ENCODE results near the gene POMC.

POMC gene

GRCh38 chr2:25197336-25198208 is 29.2 kb upstream of the POMC start:
- H3K27ac ChIP-seq (ENCODE audit: low read depth, low read length) = no peak overlapping the region
- H3K36me3 ChIP-seq (ENCODE audit: control insufficient read depth, low read length) = no peaks in the 10 kb centered on the region
- no peak for TF ChIP-seq EZH2phosphoT487 (IDR thresholded peaks at IDR 0.05; ENCODE audit: borderline replicate concordance, low read length)
- no peak for TF ChIP-seq CTCF (IDR thresholded peaks at IDR 0.05; ENCODE audit: low read depth, low read length, poor library complexity, severe bottlenecking)
- no peaks in the 10 kb centered on the region for H3K9me3 ChIP-seq (ENCODE audit: control insufficient read depth, insufficient read depth, low read length)
- no peaks in the 10 kb centered on the region for H3K79me2 ChIP-seq (ENCODE audit: control insufficient read depth, low read length)
- H3K4me1 ChIP-seq (ENCODE audit: control insufficient read depth, low read length) = peaks cover 20% of the 10 kb centered on the region
- no peak overlapping the region for H3K4me2 ChIP-seq (ENCODE audit: low read length)
- no peak overlapping the region for H3K4me3 ChIP-seq (ENCODE audit: low read length)
- H3K9me2 ChIP-seq (replicated peaks; ENCODE audit: control insufficient read depth, low read length) = no peaks in the 10 kb centered on the region
- H3F3A ChIP-seq (ENCODE audit: control insufficient read depth, insufficient read depth) = no peaks in the 10 kb centered on the region
- H4K20me1 ChIP-seq (ENCODE audit: control insufficient read depth, insufficient read depth, low read depth, low read length) = peaks cover 4% of the 10 kb centered on the region; the same call in 1 of the 2 replicates
- H3K27me3 ChIP-seq (ENCODE audit: control insufficient read depth, low read length) = peaks cover 39% of the 10 kb centered on the region

DNA sequence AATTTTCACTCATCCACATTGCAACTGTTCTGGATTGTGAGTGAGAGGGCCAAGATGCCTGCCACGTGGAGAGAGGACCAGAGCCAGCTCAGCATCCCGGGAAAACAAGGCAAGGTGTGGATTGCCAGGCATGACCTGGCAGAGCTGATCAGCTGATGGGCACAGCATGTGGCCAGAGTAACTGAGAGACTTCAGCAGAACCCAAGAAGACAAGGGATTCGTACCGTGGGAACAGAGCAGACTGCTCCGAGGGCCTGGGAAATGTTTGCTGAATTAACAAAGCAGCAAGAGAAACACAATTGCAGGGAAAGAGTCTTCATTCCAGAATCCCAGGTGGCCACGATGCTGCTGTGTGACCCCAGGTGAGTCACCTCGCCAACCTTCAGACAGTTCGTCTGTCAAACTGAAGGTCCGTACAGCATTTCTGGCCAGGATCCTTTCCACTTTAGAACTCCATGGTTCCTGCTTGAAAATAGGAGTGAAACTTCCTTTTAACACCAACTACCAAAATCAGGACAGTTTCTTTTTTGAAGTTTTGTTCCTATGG is 26.3 kb upstream of the POMC start:
- Histone ChIP-seq H3K4me1 (ENCODE audit: control insufficient read depth, low read length) (peaks cover 27% of the 10 kb centered on the region), H3K27ac (ENCODE audit: low read depth, low read length) (no peak overlapping the region), H3F3A (ENCODE audit: control insufficient read depth, insufficient read depth) (no peaks in the 10 kb centered on the region), H3K9me2 (replicated peaks; ENCODE audit: control insufficient read depth, low read length) (no peaks in the 10 kb centered on the region), H3K9me3 (ENCODE audit: control insufficient read depth, insufficient read depth, low read length) (no peaks in the 10 kb centered on the region), H3K79me2 (ENCODE audit: control insufficient read depth, low read length) (no peaks in the 10 kb centered on the region), H3K4me3 (ENCODE audit: low read length) (no peak overlapping the region), H3K27me3 (ENCODE audit: control insufficient read depth, low read length) (peaks cover 18% of the 10 kb centered on the region), H3K36me3 (ENCODE audit: control insufficient read depth, low read length) (no peaks in the 10 kb centered on the region), H4K20me1 (ENCODE audit: control insufficient read depth, insufficient read depth, low read depth, low read length) (no peaks in the 10 kb centered on the region), H3K4me2 (ENCODE audit: low read length) (no peak overlapping the region)
- TF ChIP-seq EZH2phosphoT487 (IDR thresholded peaks at IDR 0.05; ENCODE audit: borderline replicate concordance, low read length) (no peak), CTCF (IDR thresholded peaks at IDR 0.05; ENCODE audit: low read depth, low read length, poor library complexity, severe bottlenecking) (no peak)

- peaks cover 6% of the 10 kb centered on the region for H3K27me3 ChIP-seq (ENCODE audit: control insufficient read depth, low read length)
- no peak overlapping the region for H3K4me2 ChIP-seq (ENCODE audit: low read length)
- no peaks in the 10 kb centered on the region for H3K36me3 ChIP-seq (ENCODE audit: control insufficient read depth, low read length)
- no peak overlapping the region for H3K4me3 ChIP-seq (ENCODE audit: low read length)
- no peaks in the 10 kb centered on the region for H3K9me3 ChIP-seq (ENCODE audit: control insufficient read depth, insufficient read depth, low read length)
- TF ChIP-seq CTCF (IDR thresholded peaks at IDR 0.05; ENCODE audit: low read depth, low read length, poor library complexity, severe bottlenecking) = no peak
- TF ChIP-seq EZH2phosphoT487 (IDR thresholded peaks at IDR 0.05; ENCODE audit: borderline replicate concordance, low read length) = no peak
- H4K20me1 ChIP-seq (ENCODE audit: control insufficient read depth, insufficient read depth, low read depth, low read length) = no peaks in the 10 kb centered on the region
- no peaks in the 10 kb centered on the region for H3F3A ChIP-seq (ENCODE audit: control insufficient read depth, insufficient read depth)
- H3K4me1 ChIP-seq (ENCODE audit: control insufficient read depth, low read length) = peaks cover 13% of the 10 kb centered on the region
- H3K79me2 ChIP-seq (ENCODE audit: control insufficient read depth, low read length) = no peaks in the 10 kb centered on the region
- H3K27ac ChIP-seq (ENCODE audit: low read depth, low read length) = no peak overlapping the region
- H3K9me2 ChIP-seq (replicated peaks; ENCODE audit: control insufficient read depth, low read length) = no peaks in the 10 kb centered on the region
These were observed 22.2 kb upstream of the POMC start for GRCh38 chr2:25190536-25190935.
